Anterior cingulate cortex (tissue), 58 donors: ENCODE results near the gene IFI27L1.

ENCODE experiments used
- DNase-seq, 58 donors: peaks; one replicate each; lab custom pipeline; 2025; lab: John Stamatoyannopoulos, UW

IFI27L1 gene, protein sequence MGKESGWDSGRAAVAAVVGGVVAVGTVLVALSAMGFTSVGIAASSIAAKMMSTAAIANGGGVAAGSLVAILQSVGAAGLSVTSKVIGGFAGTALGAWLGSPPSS

DNA sequence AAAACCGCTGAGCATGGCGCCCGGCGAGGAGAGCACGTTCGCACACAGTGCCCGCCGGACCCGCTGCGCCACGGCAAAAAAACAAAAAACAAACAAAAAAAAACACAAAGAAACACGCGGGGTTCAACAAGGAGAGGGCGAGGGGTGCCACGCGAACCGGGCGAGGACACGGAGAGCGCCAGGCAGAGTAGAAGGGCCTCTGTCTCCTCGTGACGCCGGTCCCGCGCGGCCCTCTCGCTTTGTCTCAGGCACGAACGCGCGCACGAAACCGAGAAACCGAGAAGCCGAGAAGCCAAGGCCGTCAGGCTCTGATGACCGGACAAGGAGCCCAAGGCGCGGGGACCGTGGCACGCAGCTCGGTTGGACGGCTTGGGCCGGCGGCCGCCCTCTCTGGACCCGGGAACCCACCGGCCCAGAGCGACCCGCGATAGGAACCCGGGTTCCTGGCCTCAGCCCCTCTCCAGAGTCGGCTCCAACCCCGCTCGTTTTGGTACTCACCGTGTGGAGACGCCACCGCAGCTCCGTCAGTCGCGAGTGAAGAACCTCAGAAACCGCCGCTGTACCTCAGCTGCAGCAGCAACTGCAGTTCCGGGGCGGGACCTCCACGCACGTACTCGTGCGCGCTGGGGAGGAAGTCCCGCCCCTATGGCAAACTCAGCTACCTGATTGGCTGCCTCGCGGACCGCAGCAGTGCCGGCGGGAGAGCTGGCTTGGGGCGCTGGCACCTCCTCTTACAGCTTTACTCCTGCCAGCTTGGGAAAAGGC lies at the start of gene IFI27L1, which contains the start of gene DDX24:
IFI27L1 (plus strand) TSS at position 690 of the 765 bp plus-strand sequence. CDS start 15,628 bp downstream, outside the sequence.
DDX24 (minus strand) TSS at position 582 of the 765 bp plus-strand sequence. CDS start 1,460 bp downstream, outside the sequence.
- peak; percentile 38 to 97 (median 90) for DNase-seq

DNA sequence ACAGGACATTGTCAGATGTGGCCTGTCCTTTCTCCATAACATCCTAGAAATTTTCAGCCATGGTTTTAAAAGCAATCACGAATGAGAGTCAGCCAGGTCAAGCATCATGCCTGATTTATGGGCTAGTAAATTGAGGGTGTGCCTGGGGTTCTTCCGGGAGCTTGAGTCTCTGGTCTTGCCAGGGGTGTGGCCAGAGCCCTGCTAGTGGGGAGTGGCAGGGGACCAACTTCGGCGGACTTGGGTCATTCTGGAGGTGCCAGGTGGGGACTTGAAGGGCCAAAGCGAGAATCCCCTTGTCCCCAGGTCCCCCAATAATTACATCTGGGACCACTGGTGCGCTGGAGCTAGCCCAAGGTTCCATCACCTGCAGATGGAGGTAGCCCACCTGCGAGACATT lies 49.2 kb upstream of the IFI27L1 start:
- no peak for DNase-seq

DNA sequence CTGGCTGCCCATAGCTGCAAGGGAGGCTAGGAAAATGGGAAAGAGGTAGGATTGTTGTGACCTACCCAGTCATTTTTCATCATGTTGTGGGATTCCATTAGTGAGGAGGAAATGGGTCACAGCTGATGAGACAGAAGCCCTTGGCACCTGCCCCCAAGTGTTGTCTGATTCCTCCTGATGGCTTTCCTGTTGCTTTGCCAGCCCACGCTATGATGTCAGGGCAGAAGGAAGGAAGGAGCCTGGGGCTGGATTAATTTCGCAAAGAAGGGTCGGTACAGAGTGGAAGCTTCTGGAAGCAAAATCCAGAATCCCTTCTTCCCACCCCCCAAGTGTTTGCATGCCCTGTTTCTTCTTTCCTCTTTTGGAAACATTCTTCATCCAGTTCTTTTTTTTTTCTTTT lies 46.2 kb upstream of the IFI27L1 start:
- no peak for DNase-seq

DNA sequence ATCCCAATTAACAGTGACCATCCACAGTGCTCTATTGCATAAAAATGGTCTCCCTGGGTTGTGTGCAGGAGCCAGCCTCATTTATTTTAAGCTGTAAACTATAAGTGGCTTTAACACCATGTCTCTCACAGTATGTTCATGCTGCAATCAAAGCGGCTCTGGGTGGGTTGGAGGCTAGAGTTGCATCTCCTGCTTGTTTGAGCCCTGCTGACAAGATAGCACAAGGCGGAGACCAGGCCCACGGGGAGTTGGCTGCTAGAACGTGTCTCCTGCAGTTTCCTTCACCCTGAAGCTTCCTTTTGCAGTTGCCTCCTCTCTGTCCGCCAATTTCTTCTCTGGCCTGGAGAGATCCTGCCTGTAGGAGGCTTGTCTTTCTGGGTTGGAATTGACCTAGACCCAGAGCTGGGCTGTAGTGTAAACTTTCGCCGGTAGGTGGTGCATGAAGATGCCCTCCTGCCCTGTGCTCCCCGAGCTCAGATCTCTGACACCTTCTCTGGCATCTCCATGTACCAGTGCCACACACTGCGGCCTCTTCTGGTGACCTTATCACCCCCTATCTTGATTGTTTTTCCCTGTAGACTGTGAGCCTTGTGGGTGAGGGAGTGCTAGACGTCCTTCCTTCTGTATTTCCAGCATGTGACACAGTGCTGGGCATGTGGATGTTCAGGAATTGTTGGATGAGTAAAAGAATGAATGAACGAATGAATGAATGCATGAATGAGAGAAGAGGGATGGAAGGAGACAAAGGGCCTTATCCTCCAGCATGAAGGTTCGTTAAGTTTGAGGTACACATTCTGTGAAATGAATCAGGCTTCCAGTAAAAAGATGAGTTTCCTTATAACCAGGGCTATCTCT lies 44.6 kb upstream of the IFI27L1 start:
- peak in 45 of 58 donors; percentile 5 to 80 (median 43) for DNase-seq

DNA sequence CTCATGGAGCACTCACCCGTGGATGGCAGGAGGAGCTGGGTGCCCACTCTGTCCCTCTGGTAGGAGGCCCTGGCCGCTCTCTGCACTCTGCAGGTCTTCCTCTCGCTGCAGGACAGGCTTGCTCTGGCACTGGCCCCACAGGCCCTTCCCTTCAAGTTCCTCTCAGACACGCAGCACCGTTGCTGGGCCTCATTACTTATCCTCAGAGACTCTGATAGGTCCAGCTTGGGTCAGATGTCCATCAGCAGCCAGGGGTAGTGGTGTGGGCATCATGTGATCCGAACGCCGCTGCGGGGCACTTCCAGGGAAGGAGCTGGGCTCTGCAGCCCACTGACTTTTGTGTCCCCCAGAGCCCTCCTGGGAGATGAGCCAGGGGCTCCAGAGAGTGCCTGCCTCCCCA lies 43.2 kb upstream of the IFI27L1 start:
- DNase-seq = no peak

DNA sequence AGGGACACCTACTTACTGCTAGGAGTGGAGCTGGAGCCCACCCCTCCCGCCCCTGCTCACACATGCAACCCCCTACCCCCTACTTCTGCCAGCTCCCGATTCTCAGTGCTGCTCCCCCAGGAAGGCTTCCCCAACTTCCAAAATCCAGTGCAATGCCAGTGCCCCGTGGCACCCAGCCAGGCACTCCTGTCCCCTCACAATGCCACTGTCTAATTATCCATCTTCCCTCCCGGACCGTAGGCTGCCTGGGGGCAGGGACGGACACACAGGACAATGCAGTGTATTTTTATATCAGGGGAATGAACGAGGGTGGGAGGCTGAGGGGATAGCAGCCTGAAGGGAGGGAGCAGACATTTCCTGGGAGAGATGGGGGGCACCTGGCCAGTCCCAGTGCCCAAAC lies 42.6 kb upstream of the IFI27L1 start:
- no peak for DNase-seq

DNA sequence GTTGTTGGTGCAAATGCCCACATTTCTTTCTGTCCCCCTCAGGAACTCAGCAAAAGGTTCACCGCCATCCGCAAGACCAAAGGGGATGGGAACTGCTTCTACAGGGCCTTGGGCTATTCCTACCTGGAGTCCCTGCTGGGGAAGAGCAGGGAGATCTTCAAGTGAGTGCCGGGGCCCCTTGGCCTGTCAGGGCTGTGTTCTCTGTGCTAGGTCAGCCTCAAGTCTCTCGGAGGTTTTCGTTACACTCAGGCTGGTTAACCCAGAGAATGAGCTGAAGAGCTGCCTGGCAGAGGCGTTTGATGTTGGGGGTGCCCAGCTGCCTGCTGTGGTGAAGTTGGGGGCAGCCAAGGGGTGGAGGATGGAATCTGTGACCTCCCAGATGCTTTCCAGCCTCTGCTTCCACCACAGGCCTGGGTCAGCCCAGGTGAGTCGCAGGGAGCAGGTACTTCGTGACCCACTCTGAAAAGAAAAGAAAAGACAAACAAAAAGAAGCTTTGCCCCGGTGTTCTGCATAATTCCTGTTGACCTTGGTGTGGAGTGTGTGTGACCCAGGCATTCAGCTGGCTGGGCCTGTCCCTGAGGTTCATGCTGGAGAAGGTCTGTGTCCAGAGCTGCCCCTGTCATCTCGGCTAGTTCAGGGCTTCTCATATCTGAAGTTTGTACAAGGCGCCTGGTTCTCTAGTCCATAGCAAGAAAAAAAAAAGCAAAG lies 42.0 kb upstream of the IFI27L1 start:
- DNase-seq = no peak

DNA sequence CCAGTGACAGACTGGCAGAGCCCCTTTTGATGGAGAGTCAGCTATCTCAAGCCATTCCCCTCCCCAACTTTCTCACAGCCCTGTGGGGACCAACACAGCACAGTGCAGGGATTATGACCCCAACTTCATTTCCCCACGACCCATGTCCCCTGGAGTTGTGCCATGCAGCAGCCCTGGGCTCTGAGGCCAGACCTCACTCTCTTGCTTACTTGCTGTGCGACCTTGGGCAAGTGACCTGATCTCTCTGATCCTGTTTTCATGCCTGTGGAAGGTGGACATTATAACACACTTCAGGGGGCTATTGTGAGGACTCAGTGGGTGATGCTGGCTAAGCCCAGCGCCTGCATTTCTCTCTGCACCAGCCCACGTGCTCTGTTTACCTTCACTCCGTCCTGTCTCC lies 40.9 kb upstream of the IFI27L1 start:
- no peak for DNase-seq

DNA sequence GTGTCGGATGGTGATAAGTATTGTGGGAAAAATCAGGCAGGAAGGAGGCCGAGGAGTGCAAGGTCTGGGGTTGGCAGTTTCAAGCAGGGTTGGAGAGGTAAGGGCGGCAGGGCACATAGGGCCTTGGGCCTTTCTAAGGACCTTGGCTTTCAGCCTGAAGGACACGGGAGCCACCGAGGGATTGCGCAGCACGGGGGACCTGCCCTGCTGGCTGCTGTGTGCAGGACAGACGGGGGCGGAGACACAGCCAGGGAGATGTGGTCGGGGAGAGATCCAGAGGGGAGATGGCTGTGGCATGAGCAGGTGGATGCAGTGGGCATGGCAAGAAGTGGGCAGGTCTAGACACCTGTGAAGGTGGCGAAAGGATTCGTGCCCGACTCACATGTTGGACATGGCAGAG lies 40.3 kb upstream of the IFI27L1 start:
- DNase-seq = no peak

DNA sequence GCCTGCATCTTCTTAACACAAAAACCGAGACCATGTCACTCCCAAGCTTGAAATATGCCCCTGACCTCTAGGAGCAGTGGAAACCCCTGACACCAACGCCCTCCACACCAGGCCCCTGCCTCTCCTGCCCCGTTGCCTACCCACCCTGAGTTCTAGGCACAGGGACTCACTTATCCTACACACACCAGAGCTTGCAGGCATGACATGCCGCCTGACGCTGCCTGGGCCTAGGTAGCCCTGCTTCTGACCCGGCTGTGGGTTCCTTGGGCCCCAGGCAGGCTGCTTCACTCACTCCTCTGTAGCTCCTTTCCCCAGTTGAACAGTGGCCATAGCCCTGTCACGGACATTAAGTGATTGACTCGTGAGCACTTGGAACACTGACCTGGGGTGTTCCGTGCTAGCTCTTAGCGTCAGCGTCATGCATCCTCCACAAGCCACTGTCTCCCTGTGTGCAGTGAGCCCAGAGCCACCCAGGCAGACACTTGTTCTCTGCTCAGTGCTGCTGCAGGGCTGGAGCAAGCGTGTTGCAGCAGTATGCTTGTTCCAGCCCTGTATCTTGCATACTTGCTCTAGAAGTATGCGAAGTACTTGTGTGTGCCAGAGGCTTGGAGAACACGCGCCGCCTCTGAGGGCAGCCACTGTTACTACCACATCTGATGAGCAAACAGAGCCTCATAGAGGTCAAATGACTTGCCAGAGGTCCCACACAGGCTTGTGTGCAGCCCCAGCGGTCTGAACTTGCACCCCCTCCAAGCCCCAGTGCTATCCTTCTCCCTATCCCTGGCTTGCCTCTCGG lies 39.4 kb upstream of the IFI27L1 start:
- DNase-seq = no peak

DNA sequence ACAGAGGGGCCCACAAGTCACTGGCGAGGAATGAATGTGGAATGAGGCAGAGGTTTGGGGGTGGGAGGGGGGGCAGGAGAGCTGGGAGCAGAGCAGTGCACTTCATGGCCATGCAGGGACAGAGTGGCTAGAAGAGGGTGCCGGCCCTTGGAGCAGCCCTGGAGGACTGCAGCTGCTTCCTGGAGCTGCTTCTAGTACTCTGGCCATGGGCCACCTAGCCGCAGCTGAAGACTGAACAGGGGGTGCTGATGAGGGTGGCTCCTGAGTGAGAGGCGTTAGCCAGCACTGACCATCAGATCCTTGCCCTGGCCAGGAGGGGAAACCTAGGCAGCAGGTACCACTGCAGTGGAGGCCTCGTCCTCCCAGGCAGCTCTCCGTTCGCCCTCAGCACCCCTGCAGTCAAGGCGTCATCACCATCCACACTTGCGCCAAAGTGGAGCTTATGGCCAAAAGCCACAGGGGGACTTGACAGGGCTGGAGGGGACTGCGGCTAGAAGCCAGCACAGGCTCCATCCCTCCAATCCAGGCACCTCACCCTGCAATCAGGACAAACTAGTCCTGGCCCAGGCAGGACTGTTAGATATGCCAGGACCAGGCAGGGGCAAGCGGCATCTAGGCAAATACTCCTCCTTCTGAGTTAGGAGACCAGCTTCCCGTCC lies 38.5 kb upstream of the IFI27L1 start:
- DNase-seq = no peak

DNA sequence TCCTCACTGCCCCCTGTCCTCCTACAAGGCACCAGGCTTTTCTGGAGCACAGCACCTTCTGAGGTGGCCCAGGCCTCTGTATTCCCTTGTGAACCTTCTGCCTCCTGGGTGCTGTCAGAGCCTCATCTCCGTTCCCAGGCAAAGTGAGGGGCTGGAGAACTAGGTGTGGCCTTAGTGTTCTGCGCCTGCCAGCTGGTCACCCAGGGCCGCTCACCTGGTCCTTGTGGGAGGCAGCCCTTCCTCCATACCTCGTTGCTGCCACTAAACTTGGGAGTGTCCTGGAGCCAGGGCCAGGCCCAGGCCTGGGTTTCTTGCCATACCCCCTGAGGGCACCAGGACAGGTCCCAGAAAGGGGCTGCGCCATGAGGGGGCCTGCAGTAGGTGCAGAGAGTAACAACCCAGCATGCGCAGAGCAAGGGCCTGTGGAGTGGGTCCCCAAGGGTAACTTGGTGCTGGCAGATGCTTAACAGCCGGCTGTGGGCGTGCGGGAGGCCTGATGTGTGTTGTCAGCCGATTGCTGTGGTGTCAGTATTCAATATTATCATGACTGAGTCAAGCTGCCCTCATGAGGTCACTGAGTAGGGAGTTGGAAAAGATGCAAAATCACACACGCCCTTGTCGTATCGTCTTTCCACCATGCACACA lies 37.9 kb upstream of the IFI27L1 start:
- no peak for DNase-seq

DNA sequence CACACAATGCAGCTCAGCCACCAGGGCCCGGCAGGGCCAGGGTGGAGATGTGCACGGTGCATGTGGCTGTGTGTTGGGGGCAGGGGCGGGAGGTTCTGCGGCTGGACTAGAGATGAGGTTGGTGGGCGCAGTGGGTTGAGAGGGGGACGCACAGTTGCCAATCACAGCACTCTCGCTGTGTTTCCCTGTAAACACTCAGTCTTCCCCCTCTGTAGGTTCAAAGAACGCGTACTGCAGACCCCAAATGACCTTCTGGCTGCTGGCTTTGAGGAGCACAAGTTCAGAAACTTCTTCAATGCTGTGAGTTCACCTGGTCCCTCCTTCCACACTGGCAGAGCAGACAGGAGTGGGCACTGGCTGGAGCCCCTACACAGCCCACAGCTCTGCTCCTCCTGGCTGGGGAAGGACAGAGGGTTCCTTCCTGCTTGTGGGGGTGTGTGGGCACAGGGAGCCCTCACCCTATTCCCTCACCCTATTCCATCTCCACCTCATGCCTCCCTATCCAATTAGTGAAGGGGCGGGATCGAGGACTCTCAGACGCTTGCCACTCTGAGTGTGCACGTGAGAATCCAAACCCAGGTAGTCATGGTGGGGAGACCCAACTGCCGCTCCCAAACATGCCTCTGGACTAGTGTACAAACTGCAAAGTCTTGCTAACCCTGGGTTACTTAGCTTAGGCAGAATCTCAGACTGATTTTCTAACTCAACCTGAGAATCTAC lies 37.2 kb upstream of the IFI27L1 start:
- DNase-seq = no peak

DNA sequence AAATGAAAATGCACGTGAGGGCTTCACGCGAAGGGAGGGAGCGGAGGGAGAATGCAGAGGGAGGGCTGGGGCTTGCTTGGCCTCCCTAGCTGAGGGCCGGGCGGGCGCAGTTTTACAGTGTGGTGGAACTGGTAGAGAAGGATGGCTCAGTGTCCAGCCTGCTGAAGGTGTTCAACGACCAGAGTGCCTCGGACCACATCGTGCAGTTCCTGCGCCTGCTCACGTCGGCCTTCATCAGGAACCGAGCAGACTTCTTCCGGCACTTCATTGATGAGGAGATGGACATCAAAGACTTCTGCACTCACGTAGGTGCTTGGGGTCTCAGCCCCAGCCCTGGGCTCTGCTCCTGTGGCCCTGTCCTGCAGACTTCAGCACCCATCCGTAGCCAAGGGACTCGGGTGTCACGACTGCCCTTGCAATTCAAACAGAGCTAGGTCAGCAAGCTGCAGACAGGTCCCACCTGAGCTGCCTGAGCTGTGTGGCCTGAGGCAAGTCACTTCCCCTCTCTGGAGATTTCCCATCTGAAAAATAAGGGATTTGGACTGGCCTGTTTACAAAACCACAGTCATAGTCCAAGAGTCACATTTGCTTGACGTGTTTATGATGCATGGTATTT lies 36.5 kb upstream of the IFI27L1 start:
- DNase-seq = no peak

DNA sequence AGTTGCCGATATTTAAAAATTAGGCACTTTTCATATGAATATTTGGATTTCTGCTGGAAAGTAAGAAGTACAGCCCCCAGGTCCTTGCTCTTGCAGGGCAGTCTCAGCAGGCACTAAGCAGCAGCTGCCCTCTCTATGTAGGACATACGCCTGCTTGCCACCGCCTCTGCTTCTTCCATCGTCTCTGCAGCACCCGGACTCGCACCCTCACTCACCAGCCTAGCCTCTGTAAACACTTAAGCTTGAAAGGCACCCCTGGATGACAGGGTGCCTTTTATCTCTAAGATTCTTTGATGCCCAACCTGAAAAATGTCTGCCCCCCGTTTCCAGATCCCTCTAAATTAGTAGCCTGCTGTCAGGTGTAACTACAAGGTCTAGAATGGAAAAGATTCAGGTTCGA lies 36.0 kb upstream of the IFI27L1 start:
- DNase-seq = no peak

DNA sequence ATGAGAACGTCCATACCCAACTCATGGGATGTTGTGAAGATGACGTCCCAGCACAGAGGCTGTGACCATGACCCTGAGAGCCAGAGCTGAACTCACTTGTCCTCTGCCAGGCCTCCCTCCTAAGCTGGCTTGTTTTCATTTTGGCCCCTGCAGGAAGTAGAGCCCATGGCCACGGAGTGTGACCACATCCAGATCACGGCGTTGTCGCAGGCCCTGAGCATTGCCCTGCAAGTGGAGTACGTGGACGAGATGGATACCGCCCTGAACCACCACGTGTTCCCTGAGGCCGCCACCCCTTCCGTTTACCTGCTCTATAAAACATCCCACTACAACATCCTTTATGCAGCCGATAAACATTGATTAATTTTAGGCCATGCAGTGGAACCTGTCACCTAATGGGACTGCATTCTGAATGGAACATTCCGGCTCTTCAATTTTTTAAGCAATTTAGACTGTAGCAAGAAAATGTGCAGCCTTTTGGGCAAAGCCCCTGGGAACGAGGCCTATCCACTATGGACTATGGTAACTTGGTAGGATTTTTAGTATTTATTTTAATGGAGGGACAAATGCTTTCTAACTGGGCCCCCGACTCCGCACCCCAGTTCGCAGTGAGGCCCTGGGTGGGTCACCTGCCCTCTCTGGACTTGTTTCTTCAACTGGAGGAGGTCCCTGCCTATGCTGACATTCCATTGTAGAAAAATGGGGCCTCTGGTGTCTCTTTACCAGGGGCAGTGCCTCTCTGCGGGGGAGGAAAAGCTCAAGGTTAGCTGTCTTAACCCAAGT lies 35.4 kb upstream of the IFI27L1 start:
- no peak for DNase-seq

DNA sequence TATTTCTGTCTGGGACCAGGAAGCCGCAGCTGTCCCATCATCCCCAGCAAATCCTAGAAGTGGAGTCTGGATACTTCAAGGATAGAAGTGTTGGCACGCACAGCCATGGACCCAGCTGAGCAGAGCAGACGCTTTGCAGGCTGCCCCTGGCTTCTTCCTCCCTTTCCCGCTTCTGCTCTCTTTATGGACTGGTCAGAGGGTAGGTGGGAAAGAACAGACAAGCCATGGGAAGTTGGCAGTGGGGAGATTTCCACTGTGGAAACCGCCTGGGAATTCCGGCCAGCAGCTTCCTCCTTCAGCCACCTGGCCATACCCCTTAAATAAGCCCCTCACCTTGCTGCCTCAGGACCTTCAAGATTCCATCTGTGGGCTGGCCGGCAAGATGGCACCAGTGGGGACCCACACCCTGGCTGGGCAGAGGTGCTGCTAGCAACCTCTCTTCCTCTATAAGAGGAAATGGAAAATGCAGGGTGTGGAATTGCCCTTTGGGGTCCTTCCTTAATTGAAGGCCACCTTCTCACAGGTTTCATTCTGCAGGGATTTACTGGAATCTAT lies 34.3 kb upstream of the IFI27L1 start:
- no peak for DNase-seq
